HG03039 (cell line): Measurements from ENCODE around the gene ZEB2.
A peak's percentile ranks its signal among the peaks of the same experiment; 100 is the strongest.

Experiments used
- ATAC-seq: cut with Tn5 transposase; IDR thresholded peaks from one replicate; pipeline ENCODE4 v1.9.1; 2021; ENCODE audit warnings: mild to moderate bottlenecking, moderate library complexity; ENCODE audit not compliant: unreplicated experiment

The ZEB2 gene

DNA sequence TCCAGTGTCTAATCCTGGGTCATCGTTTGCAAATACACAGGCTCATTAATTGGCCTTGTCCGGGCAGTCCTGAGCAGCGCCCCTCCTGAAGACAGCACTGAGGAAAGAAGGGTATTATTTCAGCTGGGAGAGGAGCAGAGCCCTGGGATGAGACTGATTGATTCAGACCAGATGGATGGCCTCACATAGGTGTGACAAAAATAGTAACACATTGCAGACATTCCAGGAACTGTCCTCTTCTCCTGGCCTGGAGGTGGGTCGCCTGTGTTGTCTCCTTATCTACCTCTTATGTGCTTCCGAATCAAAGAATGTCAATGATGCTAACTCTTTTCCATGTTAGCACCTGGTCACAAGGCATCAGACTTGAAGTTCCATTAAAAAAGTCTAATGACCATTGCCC is 45.9 kb downstream of the ZEB2 start:
- ATAC-seq = no peak

- ATAC-seq = no peak
Measured at GRCh38 chr2:144472911-144473310, 47.0 kb downstream of the ZEB2 start.

DNA sequence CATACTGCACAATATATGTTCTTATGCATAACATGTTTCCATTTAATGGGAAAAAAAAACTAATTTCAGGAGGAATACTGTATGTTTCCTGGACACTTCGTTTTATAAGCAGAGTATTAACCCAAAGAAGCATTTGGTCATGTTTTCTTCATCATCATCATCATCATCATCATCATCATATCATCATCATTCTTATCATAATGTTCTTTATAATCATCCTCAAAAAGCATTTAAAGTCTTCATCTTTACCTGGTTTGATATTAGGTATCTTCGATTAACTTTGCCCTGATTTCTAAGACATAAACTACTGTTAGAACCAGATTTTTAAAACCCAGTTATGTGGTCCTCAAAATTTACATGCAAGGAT is 47.9 kb downstream of the ZEB2 start:
- ATAC-seq = no peak

- peak; percentile 82 for ATAC-seq
Measured at GRCh38 chr2:144471305-144472045, 48.4 kb downstream of the ZEB2 start.

GRCh38 chr2:144470816-144471215 is 49.1 kb downstream of the ZEB2 start:
- no peak for ATAC-seq

GRCh38 chr2:144470334-144470733 is 49.6 kb downstream of the ZEB2 start:
- ATAC-seq = no peak

DNA sequence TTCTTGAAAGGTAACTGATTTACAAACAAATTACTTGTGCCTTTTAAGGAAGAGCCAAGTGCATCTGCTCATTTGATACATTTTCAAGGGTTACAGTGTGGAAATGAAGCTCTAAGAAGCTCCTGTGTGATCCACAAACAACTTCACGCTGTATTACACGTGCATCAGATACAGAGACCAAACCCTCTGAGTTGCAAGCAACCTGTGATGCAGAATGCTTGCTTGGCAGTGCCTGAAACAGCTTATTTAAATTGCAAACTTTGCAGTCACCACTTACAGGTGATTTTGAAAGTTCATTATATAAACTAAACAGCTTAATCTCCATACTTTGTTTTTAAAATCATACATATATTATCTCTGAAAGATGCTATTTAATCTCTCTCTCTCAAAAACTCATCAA is 50.1 kb downstream of the ZEB2 start:
- no peak for ATAC-seq

- no peak for ATAC-seq
Measured at GRCh38 chr2:144468823-144469595, 50.9 kb downstream of the ZEB2 start.

- ATAC-seq = no peak
Measured at GRCh38 chr2:144467502-144468137, 52.3 kb downstream of the ZEB2 start.

- ATAC-seq = no peak
Measured at GRCh38 chr2:144466637-144467036, 53.3 kb downstream of the ZEB2 start.

DNA sequence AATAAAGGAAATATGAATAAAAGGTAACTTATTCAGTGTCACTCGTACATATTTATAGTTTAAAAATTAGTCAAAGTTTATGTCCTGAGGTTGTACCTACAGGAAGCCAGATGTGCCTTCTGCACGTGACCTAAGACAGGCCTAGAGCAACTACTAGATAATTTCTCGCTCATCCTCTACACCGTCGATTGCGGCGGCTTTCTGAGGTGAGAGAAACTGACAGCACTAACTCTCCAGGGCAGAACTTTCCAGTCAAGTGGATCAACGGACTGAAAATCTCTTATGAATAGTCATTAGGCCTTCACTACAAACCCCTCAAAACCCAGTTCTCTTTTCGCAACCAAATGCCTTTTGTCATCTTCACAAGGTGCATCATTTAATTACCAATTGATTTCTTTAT is 54.2 kb downstream of the ZEB2 start:
- ATAC-seq = no peak

GRCh38 chr2:144464730-144465129 is 55.2 kb downstream of the ZEB2 start:
- no peak for ATAC-seq

DNA sequence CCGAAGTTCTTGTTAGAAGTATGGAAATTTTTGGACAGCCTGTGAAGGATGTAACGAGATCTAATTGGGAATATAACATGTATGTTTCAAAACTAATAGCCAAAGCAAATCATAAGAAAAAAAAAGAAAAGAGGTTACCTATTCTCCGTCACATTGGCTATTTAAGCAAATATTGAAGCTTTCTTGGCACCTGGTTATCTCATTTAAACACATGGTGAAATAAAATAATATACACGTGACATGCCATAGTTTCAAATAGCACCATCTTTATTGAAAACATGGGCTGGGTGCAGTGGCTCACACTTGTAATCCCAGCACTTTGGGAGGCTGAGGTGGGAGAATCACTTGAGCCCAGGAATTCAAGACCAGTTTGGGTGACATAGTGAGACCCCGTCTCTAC is 56.7 kb downstream of the ZEB2 start:
- ATAC-seq = no peak

- no peak for ATAC-seq
Measured at GRCh38 chr2:144462266-144462665, 57.7 kb downstream of the ZEB2 start.

GRCh38 chr2:144461308-144461766 is 58.6 kb downstream of the ZEB2 start:
- no peak for ATAC-seq

DNA sequence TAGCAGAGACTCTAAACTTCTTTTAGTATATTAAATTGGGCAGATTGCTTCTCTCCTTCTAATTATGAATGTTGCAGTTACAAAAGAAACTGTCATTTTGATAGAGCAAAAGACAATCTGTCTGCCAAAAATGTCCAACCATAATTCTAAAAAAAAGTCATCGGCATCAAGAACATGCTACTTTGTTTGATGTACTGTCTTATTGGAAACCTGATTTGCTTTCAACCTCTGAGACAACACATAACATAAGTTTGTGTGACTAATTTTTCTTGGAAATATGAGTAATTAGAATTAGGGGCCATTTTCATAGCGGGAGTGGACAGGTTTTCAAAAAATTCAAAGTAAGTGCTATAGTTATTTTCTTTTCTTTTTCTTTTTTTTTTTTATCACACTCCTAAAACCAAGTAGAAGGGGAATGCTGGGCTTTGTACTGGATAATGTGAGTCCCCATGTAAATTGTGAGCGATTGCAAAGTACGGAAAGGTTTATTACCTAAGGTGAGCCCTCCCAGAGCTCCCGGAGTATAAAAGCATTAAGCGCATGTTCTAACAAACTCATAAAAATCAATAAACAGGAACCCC is 59.1 kb downstream of the ZEB2 start:
- ATAC-seq = no peak

GRCh38 chr2:144459937-144460336 is 60.0 kb downstream of the ZEB2 start:
- no peak for ATAC-seq

DNA sequence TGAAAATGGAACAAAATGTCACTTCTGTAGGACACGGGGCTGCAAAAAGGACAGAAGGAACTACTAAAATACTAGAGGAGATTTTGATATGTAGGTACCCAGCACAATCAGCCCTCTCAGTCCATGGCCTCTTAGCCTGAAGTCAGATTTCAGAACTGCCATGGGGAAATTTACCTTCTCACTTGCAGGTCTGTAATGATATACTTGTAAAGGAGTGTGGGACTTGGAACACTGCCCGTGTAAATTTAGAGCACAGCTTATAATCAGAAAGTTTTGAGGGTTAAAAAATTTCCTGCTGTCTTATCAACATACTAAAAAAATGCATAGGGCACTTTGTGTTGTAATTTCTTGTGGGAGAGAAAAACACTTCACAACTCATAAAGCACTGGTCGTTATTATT is 60.6 kb downstream of the ZEB2 start:
- no peak for ATAC-seq

DNA sequence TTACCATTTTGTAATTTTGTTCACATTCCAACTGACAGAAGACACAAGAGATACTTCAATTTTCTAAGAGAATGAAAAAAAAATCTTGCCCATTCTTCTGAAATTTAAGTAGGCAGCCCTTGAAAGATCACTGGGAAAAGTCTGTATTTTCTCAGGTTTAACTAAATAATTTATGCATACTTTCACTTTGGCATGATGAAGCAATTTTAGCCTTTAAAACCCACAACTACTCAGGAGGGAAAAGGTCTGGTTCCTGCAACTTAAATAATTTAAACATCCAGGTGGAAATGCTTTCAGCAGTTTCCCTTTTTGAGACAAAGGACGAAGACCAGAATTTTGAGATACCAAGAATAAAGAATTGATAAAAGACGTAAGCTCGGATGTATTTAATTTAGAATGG is 61.4 kb downstream of the ZEB2 start:
- ATAC-seq = no peak

GRCh38 chr2:144456680-144457079 is 63.2 kb downstream of the ZEB2 start:
- ATAC-seq = peak; percentile 66

GRCh38 chr2:144455987-144456386 is 63.9 kb downstream of the ZEB2 start:
- ATAC-seq = no peak
